Limb (tissue), 2 donors: ENCODE results near the gene TCF3.

Source experiments
- DNase-seq, 2 donors: peaks; one replicate each; pipeline ENCODE4 v3.0.0-alpha.2; 2016; ENCODE audit errors: extremely low spot score in 2 of 2

TCF3 gene

DNA sequence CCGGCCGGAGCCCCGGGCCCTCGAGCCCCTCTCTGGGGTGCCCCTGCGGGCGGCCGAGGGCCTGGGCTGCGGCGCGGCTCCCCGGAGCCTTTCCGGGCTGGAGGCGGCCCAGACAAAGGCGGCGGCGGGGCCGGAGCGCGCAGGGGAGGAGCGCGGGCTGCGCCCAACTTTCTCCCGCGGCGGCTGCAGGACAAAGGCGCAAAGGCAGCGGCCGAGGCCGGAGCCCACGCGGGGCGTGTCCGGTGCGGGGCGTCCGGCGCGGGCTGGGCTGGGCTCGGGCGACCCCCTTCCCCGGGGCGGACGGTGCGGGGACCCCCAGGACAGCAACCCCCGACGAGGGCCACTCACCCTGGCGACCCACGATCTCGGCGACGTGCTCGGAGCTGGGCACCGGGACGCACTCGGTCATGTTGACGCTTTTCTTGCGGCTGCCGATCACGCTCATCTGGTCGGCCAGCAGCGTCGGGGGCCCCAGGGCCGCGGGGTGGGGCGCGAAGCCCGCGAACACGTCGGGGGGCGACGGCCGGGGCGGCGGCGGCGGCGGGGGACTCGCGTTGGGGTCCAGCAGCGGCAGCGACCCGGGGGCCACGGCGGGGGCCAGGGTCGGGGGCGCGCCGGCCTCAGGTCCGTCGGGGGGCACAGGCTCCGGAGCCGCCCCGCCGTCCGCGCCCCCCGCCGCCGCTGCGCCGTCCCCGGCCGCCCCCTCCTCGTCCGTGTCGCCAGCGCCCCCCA, 85.1 kb downstream of the TCF3 start:
- DNase-seq = no peak

DNA sequence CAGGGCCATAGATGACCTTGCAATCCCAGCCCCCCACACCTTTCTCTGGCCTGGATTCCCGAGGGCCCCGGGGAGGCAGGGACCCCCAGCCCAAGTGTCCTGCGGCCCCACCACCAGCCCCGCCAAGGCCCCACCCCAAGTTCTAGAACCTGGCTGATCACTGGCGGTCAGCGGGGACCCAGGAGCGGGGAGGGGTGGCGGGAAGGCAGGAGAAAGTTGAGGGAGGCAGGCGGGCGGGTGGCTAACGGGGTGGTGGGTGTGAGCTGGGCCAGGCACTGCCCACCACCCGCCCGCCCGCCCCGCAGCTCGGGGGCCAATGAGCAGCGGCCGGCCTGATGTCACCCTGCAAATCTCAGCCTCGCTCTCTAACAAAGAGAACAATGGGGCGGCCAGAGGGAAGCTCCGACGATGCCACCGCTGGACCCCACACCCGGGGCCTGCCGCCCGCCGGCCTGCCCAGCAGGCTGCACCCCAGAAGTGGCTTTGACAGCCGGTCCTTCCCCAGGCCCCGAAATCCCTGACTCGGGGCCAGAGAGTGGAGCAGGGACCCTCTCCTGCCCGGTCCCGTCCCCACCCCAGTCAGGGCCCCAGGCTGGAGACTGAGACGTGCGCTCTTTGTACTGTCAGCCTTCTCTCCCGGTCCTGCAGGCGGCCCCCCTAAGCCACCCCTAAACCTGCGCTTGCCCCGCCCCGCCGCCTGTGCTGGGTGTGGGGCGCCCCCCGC, 85.9 kb downstream of the TCF3 start:
- DNase-seq = peak; percentile 82 to 88

- DNase-seq = no peak
Measured at GRCh38 chr19:1563251-1563650, 89.2 kb downstream of the TCF3 start.

DNA sequence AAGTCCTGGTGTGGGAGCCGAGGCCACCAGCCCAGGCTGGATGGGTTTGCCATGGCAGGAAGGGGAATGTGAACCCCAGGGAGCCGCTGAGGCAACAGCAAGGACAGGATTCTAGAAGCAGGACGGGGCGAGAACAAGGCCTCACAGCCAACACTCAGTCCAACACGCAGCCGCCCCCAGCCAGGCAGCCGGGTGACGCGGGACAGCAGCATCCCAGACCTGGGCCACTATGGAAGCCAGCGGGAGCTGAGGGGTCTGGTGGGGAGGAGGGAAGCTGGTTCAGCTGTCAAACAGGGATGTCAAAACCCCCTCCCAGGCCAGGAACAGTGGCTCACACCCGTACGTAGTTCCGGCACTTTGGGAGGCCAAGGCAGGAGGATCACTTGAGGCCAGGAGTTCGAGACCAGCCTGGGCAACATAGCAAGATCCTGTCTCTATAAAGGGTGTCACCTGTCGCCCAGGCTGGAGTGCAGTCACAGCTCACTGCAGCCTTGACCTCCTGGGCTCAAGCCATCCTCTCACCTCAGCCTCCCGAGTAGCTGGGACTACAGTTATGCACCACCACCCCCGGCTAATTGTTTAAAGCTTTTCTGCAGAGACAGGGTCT, 91.1 kb downstream of the TCF3 start:
- no peak for DNase-seq

- no peak for DNase-seq
Measured at GRCh38 chr19:1560286-1560882, 92.0 kb downstream of the TCF3 start.
